GM21723 (cell line): Measurements from ENCODE around the gene RPL21.

Experiments used
- ATAC-seq: cut with Tn5 transposase; IDR thresholded peaks from one replicate; pipeline ENCODE4 v1.9.1; 2021; ENCODE audit warnings: mild to moderate bottlenecking, moderate library complexity; ENCODE audit not compliant: unreplicated experiment

Gene RPL21

DNA sequence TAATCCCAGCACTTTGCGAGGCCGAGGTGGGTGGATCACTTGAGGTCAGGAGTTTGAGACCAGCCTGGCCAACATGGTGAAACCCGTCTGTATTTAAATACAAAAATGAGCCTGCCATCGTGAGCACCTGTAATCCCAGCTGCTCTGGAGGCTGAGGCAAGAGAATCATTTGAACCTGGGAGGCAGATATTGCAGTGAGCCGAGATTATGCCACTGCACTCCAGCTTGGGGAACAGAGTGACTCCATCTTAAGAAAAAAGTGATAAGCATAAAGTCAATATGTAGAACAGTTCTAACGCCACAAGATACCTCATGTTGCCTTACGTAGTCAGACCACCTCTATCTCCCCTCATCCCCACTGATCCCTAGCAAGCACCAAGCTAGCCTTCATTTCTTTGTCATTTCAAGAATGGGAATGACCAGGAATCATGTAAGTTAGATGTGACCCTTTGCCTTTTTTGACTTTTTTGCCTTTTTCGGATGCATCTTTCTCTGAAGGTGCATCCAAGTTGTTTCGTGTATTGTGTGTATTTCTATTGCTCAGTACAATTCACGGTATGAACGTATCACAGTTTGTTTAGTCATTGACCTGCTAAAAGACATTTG is 6.4 kb downstream of the RPL21 start:
- no peak for ATAC-seq

DNA sequence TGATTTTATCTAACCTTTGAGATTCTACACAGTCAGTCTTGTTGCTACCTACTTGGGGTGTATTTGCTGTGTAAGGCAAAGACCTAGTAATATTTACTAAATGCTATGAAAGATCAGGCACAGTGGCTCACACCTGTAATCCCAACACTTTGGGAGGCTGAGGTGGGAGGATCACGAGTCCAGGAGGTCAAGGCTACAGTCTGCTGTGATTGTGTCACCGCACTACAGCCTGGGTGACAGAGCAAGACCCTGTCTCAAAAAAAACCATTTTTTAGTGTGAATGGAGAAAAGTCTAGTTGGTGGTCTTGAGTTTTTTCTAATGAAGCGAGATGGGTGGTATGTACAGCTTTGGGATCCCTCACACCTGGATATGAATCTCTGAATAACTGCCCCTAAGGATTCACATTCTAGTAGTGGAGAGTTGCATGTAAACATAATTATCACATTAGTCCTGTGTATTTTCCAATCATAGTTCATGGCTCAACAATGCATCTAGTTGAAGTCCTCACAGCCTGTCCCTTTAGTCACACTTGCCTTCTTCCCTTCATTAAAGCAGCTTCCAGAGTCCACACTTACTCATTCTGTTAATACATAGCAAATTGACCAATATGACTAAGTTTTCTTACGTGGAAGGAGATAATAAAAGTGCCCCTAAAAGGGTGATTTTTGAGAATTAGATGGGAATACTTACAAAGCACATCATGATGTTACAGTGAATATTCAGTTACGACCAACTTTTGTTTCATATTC is 7.5 kb downstream of the RPL21 start:
- no peak for ATAC-seq

- ATAC-seq = no peak
Observed at GRCh38 chr13:27259831-27260230, 8.5 kb downstream of the RPL21 start.

GRCh38 chr13:27261396-27261795 is 10.0 kb downstream of the RPL21 start:
- no peak for ATAC-seq

DNA sequence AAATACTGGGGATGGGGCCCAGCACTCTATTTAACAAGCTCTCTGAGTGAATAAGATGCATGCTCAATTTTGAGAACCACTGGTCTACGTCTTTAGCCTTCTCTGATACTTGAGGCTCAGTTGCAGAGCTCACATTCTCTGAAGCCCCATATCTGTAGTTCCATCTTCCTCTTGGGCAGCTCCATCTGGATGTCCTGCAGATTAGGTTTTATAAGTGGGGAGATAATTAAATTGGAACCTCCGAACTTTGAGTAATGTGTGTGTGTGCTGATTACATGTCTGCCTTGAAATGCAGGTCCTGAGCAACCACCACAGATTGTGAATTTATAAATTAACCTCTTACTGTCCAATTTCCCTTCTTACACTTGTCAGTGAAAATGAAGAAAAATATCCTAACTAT is 12.1 kb downstream of the RPL21 start:
- no peak for ATAC-seq

DNA sequence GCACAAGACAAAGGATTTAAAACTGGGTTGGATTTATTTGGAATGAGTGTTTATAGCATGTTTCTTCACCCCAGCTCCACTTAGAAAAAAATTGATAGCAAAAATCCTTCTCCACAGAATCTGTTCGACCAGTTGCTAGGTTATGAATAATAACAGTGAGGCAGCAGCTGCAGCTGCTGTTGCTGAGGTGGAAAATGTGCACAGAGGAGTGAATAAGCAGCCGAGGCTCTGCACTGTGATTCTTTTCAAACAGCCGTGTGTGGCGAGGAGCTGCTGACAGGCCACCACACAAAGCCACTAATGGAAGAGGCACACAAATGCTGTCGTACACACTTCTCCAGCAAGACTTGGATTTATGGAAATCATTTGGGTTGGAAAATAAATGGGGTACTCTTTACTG is 12.8 kb downstream of the RPL21 start:
- ATAC-seq = no peak

DNA sequence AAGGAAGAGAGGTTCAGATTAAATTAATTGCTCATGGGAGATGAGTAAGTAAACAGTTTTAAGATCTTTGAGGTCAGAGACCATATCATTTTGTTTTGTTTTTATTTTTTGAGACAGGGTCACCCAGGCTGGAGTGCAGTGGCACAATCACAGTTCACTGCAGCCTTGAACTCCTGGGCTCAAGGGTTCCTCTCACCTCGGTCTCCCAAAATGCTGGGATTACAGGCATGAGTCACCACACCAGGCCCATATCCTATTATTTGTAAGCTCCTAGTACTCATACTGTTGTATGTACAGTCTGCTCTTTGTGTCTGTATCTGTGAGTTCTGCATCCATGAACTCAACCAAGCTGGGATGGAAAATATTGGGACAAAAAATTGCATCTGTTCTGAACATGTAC is 13.3 kb downstream of the RPL21 start:
- no peak for ATAC-seq

DNA sequence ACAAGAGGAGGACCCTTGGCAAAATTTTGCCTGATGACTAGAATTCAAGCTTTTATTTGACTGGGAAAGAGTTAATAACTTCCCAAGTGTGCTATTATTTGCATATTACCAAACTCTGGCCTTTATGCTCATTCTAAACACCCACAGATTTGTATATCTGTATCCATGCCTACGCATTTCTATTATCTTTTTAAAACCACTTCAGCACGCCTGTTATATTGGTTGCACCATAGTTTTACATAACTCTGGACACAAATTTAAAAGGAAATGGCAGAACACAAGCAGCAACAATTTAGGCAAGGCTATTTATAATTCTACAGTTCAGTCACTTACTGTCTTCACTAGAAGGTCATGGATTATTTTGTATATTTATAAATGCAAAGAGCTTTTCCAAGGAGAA is 15.6 kb downstream of the RPL21 start:
- ATAC-seq = no peak

GRCh38 chr13:27267596-27267995 is 16.2 kb downstream of the RPL21 start:
- ATAC-seq = no peak

DNA sequence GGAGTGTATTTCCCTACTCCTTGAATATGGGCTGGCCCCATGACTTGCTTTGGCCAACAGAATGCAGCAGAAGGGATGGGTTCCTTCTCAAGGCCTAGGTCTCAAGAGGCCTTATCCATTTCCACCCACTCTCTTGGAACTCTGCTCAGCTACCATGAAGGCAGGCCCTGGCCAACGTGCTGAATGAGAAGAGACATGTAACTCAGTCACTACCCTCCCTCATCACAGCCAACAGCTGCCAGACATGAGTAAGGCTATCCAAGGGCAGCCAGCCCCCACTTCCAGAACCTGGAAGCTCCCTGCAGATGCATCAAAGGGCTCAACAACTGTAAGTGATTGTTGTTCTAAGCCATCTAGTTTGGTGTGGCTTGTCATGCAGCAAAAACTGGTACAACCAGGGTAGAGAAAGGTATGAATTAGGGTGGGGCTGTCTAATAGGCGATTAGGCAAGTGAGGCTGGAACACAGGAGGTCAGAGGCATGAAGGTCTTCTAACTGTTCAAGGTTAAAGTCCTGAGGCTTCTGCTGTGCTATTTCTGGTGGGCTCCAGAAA is 17.8 kb downstream of the RPL21 start:
- no peak for ATAC-seq

DNA sequence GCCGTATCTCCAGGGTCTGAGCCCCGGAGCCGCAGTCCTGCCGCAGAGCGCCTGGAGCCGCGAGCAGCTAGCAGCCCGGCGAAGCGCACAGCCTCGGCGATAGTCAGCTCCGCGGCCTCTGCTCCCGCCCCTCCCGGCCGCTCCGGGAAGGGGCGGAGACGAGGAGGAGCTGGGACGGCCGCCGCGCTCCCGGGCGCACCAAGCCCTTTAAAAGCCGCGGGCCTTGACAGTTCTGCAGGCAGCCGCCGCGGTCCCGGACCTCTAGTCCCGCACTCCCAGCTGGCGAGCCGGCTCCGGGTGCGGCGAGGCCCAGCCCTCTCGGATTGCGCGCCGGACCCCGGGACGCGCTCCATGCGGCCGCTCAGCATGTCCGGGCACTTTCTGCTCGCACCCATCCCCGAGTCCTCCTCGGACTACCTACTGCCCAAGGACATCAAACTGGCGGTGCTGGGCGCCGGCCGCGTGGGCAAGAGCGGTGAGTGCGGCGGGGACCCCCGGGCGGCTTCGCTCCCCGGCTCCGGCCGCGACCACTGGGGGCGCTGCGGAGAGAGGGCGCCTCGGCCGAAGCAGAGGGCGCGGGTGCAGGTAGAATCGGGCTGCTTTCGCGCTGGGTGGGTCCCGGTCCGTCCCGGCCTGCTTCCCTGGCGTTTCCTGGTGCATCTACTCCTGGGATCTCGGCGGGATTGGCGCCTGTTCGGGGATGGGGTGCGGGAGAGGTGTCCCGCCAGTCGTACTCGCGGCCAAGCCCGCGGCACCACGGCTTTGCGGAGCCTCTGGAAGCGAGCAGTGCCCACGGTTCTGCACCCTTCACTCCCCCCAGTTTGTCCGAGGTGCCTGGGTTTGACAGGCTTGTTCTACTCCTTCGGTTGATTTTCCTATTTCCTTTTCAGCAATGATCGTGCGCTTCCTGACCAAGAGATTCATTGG is 19.5 kb downstream of the RPL21 start, which contains the start of gene RASL11A:
Gene RASL11A, plus strand, starts transcription at position 237 of the 927 bp plus-strand sequence. Its CDS starts 115 bp downstream, at position 352.
- peak; percentile 88 for ATAC-seq

- ATAC-seq = no peak
Observed at GRCh38 chr13:27271570-27272096, 20.3 kb downstream of the RPL21 start.

- ATAC-seq = no peak
Observed at GRCh38 chr13:27273658-27274425, 22.5 kb downstream of the RPL21 start.

DNA sequence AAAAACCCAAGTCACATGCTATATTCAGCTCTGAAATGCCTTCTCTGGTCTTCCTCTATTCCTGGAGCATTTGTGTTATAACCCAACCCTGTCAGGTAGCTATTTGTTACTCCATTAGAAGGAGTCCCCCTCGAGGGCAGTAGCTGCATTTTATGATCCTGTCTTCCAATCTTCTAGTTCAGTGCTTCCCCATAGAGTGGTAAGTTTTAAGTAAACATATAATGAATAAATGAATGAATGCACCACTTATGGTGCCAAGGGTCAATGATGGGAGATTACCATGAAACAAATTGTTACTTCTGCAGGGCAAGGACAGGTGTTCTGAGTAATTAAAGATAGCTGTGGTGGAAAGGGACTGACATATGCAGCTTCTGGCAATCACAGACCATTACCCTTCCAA is 23.3 kb downstream of the RPL21 start:
- ATAC-seq = no peak

- no peak for ATAC-seq
Observed at GRCh38 chr13:27276188-27276587, 24.8 kb downstream of the RPL21 start.

DNA sequence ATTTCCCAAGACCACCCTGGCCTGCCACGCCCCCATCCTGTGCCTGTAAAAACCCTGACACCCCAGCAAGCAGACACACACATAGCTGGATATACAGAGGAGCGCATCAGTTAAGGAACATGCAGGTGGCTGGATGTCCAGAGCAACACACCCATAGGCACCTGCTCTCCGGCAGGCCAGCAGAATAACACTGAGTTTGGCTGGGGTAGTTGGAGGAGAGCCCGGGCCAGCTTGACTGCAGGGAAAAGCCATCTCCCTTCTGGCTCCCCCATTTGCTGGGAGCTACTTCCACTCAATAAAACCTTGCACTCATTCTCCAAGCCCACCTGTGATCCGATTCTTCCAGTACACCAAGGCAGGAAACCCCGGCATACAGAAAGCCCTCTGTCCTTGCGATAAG is 28.1 kb downstream of the RPL21 start:
- no peak for ATAC-seq

- ATAC-seq = no peak
Observed at GRCh38 chr13:27280009-27280656, 28.8 kb downstream of the RPL21 start.

DNA sequence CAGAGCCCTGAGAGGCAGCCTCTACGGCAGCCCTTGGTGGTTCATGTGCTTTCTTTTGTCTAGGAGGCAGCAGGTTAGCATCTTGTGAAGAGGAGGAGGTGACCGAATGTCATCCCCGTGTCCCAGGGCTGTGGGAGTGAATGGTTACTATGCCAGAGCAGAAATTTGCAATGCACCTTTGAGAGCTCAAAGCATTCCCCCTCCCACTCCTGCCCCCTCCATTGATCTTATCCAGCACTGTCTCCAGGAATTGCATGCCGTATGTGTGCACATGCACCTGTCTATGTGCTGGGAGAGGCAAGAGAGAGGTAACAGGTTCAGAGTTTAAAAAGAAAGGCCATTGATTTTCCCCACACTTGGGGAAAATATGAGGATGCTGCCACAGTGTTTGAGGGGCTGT is 29.5 kb downstream of the RPL21 start:
- no peak for ATAC-seq

- ATAC-seq = no peak
Observed at GRCh38 chr13:27281420-27281819, 30.1 kb downstream of the RPL21 start.
